ENCODE results near the gene PHF1. TPM values are rescaled to one million over a fixed set of nuclear protein-coding genes. Genes with fewer than 3 reads are reported as not detected.

PHF1 gene
- total and polyA plus RNA-seq, 2 of the 13 experiments (the other 11 are each of a cell fraction or from before 2014, with no cell fraction given) = 25.4 to 61.9 TPM

- TF ChIP-seq, protein P1, sequence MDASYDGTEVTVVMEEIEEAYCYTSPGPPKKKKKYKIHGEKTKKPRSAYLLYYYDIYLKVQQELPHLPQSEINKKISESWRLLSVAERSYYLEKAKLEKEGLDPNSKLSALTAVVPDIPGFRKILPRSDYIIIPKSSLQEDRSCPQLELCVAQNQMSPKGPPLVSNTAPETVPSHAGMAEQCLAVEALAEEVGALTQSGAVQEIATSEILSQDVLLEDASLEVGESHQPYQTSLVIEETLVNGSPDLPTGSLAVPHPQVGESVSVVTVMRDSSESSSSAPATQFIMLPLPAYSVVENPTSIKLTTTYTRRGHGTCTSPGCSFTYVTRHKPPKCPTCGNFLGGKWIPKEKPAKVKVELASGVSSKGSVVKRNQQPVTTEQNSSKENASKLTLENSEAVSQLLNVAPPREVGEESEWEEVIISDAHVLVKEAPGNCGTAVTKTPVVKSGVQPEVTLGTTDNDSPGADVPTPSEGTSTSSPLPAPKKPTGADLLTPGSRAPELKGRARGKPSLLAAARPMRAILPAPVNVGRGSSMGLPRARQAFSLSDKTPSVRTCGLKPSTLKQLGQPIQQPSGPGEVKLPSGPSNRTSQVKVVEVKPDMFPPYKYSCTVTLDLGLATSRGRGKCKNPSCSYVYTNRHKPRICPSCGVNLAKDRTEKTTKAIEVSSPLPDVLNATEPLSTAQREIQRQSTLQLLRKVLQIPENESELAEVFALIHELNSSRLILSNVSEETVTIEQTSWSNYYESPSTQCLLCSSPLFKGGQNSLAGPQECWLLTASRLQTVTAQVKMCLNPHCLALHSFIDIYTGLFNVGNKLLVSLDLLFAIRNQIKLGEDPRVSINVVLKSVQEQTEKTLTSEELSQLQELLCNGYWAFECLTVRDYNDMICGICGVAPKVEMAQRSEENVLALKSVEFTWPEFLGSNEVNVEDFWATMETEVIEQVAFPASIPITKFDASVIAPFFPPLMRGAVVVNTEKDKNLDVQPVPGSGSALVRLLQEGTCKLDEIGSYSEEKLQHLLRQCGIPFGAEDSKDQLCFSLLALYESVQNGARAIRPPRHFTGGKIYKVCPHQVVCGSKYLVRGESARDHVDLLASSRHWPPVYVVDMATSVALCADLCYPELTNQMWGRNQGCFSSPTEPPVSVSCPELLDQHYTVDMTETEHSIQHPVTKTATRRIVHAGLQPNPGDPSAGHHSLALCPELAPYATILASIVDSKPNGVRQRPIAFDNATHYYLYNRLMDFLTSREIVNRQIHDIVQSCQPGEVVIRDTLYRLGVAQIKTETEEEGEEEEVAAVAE (CRISPR knock-in tag; IDR thresholded peaks at IDR 0.05; ENCODE audit: borderline replicate concordance) = no peak
- TF ChIP-seq NFATC3 (CRISPR knock-in tag; IDR thresholded peaks at IDR 0.05) (no peak), PCBP2 (optimal IDR thresholded peaks at IDR 0.05; ENCODE audit: low read depth, low read length, poor library complexity, severe bottlenecking) (peak; percentile 68), TBL1XR1 (IDR thresholded peaks at IDR 0.05; ENCODE audit: borderline replicate concordance, low read length, partially characterized antibody) (no peak), TP53 (CRISPR knock-in tag; conservative IDR thresholded peaks at IDR 0.05) (no peak), ZSCAN5A (CRISPR knock-in tag; IDR thresholded peaks at IDR 0.05; ENCODE audit: borderline replicate concordance) (no peak)
- TF ChIP-seq, protein P2, sequence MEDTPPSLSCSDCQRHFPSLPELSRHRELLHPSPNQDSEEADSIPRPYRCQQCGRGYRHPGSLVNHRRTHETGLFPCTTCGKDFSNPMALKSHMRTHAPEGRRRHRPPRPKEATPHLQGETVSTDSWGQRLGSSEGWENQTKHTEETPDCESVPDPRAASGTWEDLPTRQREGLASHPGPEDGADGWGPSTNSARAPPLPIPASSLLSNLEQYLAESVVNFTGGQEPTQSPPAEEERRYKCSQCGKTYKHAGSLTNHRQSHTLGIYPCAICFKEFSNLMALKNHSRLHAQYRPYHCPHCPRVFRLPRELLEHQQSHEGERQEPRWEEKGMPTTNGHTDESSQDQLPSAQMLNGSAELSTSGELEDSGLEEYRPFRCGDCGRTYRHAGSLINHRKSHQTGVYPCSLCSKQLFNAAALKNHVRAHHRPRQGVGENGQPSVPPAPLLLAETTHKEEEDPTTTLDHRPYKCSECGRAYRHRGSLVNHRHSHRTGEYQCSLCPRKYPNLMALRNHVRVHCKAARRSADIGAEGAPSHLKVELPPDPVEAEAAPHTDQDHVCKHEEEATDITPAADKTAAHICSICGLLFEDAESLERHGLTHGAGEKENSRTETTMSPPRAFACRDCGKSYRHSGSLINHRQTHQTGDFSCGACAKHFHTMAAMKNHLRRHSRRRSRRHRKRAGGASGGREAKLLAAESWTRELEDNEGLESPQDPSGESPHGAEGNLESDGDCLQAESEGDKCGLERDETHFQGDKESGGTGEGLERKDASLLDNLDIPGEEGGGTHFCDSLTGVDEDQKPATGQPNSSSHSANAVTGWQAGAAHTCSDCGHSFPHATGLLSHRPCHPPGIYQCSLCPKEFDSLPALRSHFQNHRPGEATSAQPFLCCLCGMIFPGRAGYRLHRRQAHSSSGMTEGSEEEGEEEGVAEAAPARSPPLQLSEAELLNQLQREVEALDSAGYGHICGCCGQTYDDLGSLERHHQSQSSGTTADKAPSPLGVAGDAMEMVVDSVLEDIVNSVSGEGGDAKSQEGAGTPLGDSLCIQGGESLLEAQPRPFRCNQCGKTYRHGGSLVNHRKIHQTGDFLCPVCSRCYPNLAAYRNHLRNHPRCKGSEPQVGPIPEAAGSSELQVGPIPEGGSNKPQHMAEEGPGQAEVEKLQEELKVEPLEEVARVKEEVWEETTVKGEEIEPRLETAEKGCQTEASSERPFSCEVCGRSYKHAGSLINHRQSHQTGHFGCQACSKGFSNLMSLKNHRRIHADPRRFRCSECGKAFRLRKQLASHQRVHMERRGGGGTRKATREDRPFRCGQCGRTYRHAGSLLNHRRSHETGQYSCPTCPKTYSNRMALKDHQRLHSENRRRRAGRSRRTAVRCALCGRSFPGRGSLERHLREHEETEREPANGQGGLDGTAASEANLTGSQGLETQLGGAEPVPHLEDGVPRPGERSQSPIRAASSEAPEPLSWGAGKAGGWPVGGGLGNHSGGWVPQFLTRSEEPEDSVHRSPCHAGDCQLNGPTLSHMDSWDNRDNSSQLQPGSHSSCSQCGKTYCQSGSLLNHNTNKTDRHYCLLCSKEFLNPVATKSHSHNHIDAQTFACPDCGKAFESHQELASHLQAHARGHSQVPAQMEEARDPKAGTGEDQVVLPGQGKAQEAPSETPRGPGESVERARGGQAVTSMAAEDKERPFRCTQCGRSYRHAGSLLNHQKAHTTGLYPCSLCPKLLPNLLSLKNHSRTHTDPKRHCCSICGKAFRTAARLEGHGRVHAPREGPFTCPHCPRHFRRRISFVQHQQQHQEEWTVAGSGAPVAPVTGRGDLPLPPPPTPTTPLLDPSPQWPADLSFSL (CRISPR knock-in tag; IDR thresholded peaks at IDR 0.05) = peak; percentile 71; the same call in 1 of the 2 replicates
- TF ChIP-seq, protein P3, sequence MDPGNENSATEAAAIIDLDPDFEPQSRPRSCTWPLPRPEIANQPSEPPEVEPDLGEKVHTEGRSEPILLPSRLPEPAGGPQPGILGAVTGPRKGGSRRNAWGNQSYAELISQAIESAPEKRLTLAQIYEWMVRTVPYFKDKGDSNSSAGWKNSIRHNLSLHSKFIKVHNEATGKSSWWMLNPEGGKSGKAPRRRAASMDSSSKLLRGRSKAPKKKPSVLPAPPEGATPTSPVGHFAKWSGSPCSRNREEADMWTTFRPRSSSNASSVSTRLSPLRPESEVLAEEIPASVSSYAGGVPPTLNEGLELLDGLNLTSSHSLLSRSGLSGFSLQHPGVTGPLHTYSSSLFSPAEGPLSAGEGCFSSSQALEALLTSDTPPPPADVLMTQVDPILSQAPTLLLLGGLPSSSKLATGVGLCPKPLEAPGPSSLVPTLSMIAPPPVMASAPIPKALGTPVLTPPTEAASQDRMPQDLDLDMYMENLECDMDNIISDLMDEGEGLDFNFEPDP (CRISPR knock-in tag; conservative IDR thresholded peaks at IDR 0.05) = 0 out of 2 replicates have a peak, but pooled peaks have one; percentile 55
Observed at GRCh38 chr6:33428966-33429749, 18.3 kb downstream of the PHF1 start (continued).
